NCI-H69 (cell line): ENCODE data around the gene ORC4.

Experiments
- DNase-seq: peaks from one replicate; lab custom pipeline; 2025; lab: John Stamatoyannopoulos, UW

ORC4 gene

GRCh38 chr2:148020111-148021058, at the start of gene ORC4:
ORC4 (minus strand) TSS chr2:148020737; CDS start chr2:147975958, 44,779 bp downstream.
- DNase-seq, result peak; percentile 99

- DNase-seq, result peak; percentile 12
Observed at GRCh38 chr2:148067801-148068200, 47.3 kb upstream of the ORC4 start.

DNA sequence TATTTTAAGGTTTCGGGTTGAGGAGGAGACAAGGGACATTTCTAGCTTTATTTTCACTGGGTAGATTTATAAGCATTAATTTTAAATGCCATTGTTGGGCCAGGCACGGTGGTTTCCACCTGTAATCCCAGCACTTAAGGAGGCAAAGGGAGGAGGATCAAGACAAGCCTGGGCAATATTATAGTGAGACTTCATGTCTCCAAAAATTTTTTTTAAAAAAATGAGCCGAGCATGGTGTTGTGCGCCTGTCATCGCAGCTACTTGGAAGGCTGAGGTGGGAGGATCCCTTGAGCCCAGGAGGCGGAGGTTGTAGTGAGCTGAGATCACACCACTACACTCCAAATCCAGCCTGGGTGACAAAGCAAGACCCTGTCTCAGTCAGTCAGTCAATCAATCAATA, 45.4 kb upstream of the ORC4 start:
- no peak for DNase-seq

DNA sequence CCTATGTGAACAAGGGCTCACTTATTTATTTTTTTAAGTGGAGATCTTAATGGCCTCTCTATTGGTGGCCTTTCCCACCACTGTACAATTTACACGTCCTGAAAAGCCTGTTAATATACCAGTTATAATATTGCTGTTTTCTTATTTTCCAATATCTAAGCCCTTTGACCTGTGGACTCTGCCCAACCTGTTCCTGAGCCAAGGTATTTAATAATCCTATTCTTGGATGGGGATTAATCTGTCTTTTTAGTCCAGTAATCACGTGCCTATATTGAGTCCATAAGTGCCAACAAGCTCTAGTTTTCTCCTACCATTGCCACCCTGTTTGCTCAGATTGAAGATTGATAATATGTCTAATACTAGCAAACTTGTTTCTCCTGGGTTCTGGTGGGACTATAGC, 43.1 kb upstream of the ORC4 start:
- DNase-seq, result no peak

DNA sequence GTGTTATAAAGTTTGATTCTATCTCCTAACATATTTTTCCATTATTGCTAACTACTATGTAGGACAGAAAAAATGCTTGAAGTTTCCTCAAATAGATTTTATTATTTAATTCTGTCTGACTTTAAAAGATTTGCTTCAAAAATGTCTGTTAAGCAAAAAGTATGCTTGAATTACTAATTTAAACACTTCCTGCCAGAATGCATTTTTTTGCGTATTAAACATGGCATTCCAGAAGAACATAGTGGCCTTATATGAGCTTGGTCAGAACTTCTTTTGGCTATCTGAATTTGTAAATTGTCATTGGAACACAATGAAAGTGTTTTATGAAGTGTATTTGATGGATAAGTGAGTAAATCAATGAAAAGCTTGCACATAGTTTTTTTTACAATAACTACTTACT, 38.1 kb upstream of the ORC4 start:
- no peak for DNase-seq

- no peak for DNase-seq
Observed at GRCh38 chr2:148052687-148053086, 32.1 kb upstream of the ORC4 start.

- DNase-seq, result no peak
Observed at GRCh38 chr2:148049284-148049683, 28.7 kb upstream of the ORC4 start.

DNA sequence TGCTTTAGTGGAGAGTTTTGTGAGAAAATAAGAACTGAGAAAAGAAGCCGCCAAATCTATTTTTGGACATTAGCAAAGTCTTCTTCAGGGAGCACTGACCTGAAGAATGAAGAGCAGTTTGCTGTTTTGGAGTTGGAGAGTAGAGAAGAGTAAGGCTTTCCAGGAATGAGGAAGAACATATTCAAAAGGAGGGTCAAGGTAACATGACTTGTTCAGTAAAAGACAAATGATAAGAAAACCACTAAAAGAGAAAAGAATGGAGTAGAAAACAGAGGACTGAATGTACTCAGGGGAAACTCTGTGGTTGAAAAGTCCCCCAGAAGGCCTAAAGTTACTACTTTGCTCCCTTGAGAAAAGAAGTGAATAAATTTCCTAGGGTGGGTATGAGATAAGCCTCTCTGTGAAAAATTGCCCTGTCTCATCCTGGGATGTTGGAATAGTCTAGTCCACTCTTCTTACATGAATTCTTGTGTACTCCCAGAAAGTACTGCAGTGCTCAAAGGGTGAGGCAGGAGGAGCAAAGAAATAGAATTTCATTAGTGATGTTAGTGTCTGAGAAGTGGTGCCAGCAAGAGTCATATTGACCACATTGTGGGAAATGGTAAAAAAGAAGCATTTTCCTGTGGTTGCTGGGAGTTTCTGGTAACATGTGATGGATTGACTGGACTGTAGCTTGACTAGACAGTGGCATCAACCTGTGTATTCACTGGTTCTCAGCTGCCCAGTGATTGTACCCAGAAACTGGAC, 28.1 kb upstream of the ORC4 start:
- no peak for DNase-seq

GRCh38 chr2:148046802-148047201, 26.3 kb upstream of the ORC4 start:
- DNase-seq, result no peak

DNA sequence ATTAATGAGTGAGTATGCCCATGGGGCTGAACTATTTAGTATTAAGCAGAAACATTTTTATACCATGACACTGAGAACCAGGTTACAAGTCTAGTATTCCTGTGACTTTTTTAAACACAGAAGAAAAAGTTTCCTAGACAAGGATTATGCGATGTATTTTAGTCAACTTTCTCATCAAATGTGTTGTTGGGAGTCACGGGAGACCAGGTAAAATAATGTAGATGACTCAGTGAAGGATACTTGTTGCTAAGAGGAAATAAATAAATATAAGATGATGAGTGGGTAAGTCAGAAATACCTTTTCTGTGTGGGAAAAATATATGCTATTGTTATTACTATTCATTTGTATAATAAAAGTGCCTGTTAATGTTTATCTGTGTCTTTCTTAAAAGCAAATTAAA, 23.8 kb upstream of the ORC4 start:
- DNase-seq, result no peak

- DNase-seq, result no peak
Observed at GRCh38 chr2:148042219-148042618, 21.7 kb upstream of the ORC4 start.

DNA sequence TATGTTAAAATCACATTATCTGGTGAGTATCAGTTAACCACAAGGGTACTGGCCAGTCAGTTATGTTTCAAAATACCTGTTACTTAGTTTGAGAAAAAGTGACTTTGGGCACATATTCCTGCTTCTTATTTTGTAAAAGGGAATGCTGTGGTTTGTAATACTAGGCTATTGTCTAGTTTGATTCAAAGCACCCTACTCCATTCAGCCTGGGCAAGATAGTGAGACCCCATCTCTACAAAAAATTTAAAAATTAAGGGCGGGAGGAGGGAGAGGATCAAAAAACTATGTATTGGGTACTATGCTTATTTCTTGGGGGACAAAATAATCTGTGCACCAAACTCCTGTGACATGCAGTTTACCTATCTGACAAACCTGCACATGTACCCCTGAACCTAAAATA, 19.2 kb upstream of the ORC4 start:
- no peak for DNase-seq

DNA sequence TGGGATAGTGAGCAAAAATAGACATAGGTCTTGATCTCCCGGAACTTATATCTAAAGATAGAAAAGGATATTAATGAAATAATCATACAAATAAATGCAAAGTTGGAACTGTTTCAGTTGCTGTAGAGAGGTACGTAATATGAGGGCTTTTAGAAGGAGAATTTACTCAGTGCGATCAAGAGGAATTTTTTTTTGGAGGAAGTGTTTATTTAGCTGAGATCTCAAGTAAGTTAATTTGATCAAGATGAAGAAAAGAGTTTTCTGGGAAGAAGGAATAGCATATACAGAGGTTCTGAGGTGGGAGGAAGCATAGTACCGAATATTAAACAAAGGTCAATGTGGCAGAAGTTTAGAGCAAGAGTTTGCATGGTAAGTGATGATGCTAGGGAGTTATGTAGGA, 11.7 kb upstream of the ORC4 start:
- no peak for DNase-seq

DNA sequence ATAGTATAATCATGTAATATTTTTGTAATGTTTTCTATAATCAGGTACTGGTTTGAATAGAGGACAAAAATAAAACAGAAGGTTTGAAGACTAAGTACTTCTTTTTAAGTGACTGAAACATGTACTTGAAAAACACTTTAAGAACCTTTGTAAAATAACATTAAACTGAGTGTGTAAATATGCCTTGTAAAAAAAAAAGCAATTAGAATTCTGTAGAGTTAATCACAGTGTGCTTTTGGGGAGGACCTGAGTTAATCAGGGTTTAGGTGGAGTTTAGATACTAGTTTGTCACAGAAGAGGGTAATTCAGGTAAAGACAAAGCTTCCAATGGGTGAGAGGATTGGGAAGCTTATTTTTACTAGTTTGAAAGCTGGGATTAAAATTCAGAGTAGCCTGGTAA, 10.6 kb upstream of the ORC4 start:
- no peak for DNase-seq

DNA sequence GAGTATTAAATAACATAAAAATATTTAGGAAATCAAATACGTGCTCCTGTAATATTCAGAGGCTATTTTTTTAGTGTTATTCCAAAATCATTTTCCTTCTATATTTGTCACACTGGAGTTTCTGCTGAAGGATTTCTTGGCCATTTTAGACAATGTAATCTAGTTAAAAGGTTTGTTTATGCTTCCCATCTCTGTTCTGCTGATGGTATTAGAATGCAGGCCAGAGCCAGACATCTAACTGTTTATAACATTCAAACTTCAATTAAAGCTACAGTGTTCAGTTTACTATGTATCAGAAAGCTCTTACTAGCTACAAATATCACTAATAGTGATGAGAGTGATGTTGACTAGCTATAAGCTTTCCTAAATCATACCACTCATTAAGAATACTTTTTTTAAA, 8.2 kb upstream of the ORC4 start:
- DNase-seq, result no peak

DNA sequence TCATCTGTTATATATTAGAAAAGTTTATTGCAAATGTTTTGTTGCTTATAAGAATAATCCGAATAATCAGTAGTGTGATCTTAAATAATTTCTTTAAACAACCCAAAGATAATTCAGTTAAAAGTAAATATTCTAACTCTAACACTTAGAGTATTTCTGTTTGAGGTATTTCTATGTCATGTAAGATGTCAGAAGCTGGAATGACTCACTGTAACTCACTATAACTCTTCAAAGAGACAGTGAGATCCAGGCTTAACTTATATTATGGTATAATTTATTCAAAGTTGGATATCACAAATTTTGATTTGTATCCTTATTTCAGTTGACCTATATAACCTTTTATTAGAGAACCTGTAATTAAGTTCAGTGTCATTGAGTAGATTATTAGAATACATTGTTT, 7.3 kb upstream of the ORC4 start:
- no peak for DNase-seq

DNA sequence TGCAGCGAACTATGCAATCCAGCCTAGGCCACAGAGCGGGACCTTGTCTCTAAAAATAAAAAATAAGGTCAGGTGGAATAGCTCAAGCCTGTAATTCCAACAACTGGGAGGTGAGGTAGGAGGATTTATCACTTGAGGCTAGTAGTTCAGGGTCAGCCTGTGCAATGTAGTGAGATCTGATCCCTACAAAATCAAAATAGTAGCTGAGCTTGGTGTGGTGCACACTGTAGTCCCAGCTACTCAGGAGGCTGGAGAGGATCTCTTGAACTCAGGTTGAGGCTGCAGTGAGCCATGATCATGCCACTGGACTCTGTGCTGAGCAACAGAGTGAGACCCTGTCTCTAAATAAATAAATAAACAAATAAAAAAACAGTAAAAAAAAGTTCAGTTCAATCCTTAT, 6.0 kb upstream of the ORC4 start:
- DNase-seq, result no peak

- no peak for DNase-seq
Observed at GRCh38 chr2:148023861-148024260, 3.3 kb upstream of the ORC4 start.

DNA sequence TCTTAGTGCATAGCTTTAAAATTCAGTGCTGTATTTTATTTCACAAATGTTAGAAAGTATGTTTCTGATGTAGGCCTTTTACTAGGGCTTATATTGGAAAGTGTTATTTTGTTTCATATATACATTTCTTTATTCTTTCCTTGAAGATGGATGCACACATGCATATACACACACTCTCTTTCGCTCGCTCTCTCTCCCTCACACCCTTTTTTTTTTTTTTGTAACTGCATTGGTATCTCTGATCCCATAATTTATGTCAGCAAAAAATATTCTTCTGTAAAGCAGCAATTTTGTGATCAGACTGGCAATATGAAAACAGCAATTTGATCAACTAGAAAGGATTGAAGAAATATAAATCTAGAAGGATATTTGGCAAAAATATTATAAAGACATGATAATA, 2.3 kb upstream of the ORC4 start:
- no peak for DNase-seq

DNA sequence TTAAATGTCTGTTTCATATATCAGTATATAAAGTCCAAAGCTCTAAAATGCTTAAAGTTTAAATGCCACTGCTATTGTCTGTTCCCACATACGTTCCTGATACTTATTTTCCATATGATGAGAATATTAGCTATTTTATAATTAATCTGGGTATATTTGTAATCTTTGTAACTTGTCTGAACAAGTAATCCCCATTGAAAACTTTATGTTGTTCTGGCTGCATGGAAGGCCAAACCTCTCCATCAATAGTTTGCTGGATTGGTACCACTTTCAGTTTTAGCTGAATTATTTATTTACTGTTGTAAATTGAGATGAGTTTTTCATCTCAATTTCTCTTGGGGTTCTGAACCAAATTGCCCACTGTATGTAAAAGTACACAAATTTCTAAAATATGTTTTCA, 1.8 kb upstream of the ORC4 start:
- no peak for DNase-seq

DNA sequence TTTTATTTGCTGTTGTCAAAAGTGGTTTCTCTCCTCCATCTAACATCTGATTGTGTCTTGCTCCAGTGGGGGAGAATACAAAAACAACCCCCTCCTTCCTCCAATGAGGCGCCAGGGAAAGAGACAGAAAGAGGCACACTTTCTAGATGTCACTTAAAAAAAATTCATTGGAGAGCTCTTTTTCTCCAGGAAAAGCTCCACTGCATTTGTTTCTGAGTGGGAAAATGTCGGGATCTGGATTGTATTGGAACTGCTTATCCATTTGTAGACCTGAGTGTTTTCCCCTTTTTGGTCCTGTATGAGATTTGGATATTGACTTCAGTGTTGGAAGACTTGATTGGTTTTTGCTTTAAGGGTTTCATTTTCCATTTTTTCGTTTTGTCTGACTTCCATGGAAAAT, 1.3 kb upstream of the ORC4 start:
- DNase-seq, result peak; percentile 13

GRCh38 chr2:148021059-148021861, 723 bp upstream of the ORC4 start, which contains the start of gene MBD5:
MBD5 (plus strand) TSS chr2:148021091.
- peak; percentile 69 for DNase-seq
